ENCODE results near the gene PIAS1.
"Not testable (repeated sequence)": the region's sequence is repeated elsewhere in the genome, so short reads cannot be mapped to it uniquely, and the experiment has no call there.

PIAS1 gene

GRCh38 chr15:68183616-68184315 is 129.7 kb downstream of the PIAS1 start:
- no peak for DNase-seq (ENCODE audit: low read depth in 2 of 2)

GRCh38 chr15:68184616-68185480 is 130.7 kb downstream of the PIAS1 start:
- DNase-seq (ENCODE audit: low read depth in 2 of 2): no peak

DNA sequence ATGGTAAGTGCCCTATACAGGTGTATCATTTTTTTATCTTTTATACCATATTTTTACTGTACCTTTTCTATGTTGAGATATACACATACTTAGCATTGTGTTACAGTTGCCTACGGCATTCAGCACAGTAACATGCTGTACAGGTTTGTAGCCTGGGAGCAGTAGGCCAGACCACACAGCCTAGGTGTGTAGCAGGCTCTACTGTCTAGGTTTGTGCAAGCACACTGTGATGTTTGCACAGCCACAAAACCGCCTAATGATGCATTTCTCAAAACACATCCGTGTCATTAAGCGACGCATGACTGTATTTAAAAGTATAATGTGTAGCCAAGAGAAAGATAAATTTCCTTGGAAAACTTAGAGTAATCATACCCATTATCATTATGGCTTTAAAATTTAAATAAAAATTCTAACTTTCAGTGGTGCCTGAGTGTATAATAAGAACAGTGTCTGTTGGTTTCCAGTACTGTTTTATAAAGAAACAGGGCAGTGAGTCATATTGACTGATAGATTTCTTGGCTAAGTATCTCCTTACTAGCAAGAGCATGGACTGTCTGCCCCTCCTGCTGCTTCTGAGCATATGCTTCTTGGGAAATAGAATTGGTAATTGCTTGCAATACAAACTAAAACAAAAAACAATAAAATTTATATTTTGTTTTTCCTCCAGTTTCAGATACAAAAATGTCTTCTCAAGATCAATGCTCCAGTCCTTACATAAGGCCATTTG is 132.7 kb downstream of the PIAS1 start:
- DNase-seq (ENCODE audit: low read depth in 2 of 2): no peak

GRCh38 chr15:68187559-68187958 is 133.4 kb downstream of the PIAS1 start:
- DNase-seq (ENCODE audit: low read depth in 2 of 2): no peak

GRCh38 chr15:68188647-68189046 is 134.5 kb downstream of the PIAS1 start:
- no peak for DNase-seq (ENCODE audit: low read depth in 2 of 2)

DNA sequence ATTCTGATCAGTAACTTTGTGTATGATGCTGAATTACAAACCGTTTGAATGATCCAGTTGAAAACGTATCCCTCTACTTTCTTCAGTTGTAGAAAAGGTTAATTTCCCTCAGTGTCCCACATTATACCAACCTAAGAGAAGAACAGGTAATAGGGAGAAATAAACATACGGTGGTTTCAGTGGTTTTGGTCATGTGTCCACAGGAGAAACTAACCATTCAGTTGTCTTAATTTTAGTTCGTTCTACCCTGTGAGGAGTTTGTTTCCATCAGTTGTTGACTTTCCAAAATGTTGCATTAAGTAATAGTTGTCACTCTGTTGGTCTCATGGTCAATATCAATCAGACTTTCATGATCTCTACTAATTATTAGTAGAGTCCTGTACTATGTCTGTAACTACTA is 135.9 kb downstream of the PIAS1 start:
- DNase-seq (ENCODE audit: low read depth in 2 of 2): no peak

- no peak for DNase-seq (ENCODE audit: low read depth in 2 of 2)
Observed at GRCh38 chr15:68191555-68191954, 137.4 kb downstream of the PIAS1 start.

DNA sequence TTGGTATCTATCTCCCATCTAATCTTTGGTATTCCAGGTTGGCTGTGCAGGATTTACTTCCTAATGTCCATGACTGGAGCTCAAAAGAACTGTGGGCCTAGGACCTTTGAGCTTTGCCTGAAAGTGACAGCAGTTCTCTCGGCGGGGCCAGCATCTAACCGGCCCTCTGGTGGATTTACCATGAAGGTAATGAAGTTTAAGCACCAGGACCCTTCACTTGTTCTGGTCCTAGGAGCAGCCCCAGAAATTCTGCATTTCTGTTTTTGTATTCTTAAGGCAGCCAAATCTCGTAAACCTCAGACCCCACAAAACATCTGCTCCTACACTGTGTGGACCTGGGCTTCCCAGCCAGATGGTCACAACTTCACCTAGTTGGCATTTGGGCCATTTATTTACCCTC is 138.0 kb downstream of the PIAS1 start:
- DNase-seq (ENCODE audit: low read depth in 2 of 2): no peak

DNA sequence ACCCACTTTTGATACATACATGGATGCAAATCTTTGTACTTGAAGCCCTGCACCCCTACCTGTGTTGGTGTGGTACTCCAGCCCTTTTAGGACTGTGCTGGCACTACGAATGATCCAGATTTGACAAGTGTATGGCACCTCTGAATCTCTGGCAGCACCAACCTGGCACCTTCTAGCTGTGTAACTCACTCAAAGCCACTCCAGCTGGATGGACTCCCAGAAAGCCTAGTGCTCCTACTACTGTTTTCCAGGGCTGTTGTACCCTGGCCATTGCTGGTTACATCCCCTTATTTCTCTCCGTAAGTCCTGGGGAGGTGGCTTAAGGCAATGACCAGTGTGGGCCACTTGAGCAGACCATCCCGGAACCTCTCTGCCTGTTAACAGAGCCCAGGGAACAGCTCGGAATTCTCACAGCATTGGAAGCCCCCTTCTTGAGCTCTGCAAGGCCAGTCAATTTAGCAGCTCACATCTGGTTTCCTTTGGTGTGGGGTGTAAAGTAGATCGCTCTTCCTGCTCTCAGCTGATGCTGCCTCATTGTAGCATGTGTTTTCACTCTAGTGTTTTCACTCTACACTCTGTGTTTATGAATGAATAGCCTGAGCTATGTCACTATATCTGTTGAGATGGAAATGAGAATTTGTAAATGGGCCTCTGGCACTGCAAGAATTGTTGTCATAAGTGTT is 138.8 kb downstream of the PIAS1 start:
- DNase-seq (ENCODE audit: low read depth in 2 of 2): no peak

- DNase-seq (ENCODE audit: low read depth in 2 of 2): no peak
Observed at GRCh38 chr15:68195336-68196112, 141.4 kb downstream of the PIAS1 start.

DNA sequence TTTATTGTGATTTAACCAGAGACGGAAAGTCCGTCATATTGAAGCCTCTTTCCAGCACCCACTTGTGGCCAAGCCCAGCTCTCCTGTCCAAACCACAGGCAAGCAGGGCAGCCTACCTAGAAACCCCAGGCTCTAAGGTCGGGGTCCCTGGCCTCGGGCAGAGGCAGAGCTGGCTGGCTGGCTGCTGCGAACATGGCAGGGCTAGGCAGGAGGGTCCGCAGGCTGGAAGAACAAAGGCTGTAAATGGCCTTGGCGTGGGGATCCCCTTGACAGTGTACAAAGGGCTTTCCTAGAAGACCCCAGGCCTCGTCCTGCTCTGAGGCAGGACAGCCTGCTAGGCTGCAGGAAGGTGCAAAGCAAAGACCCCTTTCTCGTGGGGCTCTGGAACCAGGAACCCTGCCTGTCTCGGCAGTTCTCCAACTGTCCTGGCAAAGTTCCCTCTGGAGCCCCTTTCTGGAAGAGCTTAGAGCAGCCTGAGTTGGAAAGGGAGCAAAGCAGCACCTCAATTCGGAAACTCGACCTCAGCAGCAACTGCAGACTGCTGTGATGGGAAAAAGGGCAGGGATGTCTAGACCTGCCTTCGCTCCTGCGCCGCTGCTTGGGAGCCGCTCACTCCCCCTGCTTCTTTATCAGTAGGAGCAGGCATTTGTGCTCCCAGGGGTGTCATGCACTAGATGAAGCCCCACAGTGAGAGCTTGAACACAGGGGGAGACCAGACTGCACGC is 142.5 kb downstream of the PIAS1 start:
- DNase-seq (ENCODE audit: low read depth in 2 of 2): no peak

- DNase-seq (ENCODE audit: low read depth in 2 of 2): no peak
Observed at GRCh38 chr15:68197170-68197492, 143.0 kb downstream of the PIAS1 start.

DNA sequence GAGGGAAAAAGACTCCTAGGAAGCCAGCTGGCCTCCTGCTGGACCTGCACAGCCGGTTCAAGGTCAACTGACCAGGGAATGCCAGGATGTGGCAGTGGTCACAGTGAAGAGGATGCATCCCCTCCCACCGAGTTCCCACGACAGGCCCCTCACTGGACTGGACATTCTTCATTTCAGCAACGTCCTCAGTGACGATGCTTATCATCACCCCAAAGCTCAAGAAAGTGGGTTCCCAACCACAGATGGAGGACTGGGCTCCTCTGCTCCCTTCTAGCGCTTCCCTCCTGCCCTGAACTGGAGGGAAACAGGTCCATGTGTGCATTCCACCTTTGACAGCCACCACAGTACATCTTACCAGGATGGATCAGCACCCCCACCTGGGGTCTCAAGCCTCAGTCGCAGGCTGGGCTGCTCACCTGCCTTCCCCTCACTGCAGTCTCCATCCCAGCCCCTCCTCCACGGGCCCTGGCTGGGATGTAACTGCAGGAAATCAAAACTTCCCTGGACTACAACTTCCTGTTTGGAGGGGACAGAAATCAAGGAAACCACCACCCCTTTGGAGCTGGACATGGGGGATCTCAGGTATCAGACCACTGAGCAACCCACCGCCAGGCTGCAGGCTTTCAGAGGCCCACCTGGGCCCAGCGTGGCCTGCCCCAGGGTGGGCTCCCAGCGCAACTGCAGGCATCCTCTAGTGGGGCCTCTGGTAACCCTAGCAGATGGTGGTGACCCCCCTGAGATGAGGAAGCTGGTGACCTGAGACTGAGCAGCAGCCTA is 143.7 kb downstream of the PIAS1 start:
- no peak for DNase-seq (ENCODE audit: low read depth in 2 of 2)

GRCh38 chr15:68199340-68199739 is 145.2 kb downstream of the PIAS1 start:
- no peak for DNase-seq (ENCODE audit: low read depth in 2 of 2)

DNA sequence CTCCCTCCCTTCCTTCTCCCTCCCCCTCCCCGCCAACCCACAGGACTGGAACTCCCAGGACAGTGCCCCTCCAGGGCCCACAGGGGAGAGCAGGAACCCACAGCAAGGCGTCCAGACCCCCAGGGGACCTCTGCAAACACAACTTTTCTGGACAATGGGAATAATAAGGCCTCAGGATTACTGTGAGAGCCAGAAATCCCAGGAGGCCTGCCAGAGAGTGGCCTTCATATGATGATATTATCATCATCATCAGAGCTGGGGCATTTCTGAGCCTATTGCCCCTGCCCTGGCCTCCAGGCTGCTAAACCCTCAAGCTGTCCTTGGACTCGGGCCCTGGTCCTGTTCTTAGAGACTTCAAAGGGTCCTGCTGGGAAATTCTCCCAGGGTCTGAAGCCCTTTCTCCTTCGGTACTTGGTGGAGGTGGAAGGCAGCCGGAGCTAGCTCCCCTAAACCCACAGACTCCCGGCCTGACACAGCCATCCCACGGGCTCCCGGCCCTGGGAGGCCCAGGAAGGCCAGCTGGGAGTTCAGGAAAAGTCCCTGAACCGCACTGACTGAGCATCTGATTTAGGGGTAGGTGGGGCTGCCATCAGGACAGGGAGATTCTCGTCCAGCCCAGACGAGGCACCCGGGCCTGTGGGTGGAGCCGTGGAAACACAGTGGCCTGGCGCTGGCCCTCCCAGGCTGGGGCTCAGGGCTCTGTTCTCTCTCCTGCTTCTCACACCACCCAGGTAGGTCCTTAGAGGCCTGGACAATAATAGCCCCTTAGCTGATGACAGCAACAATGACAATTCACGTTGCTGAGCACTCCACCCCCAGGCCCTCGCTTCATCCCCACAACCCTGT is 146.1 kb downstream of the PIAS1 start:
- DNase-seq (ENCODE audit: low read depth in 2 of 2): no peak

GRCh38 chr15:68201153-68201878 is 147.2 kb downstream of the PIAS1 start:
- no peak for DNase-seq (ENCODE audit: low read depth in 2 of 2)

- no peak for DNase-seq (ENCODE audit: low read depth in 2 of 2)
Observed at GRCh38 chr15:68201879-68202261, 147.8 kb downstream of the PIAS1 start.

GRCh38 chr15:68202994-68203393 is 148.9 kb downstream of the PIAS1 start:
- DNase-seq (ENCODE audit: low read depth in 2 of 2): not testable (repeated sequence)

Measured in stimulated activated CD4-positive, alpha-beta T cell treated with anti-CD3 and anti-CD28 coated beads, Interleukin-12 subunit alpha, Interleukin-12 subunit beta, amount 100 ng/mL, for 24 hours (primary cell).